ENCODE results near the gene TRRAP.

Gene TRRAP

DNA sequence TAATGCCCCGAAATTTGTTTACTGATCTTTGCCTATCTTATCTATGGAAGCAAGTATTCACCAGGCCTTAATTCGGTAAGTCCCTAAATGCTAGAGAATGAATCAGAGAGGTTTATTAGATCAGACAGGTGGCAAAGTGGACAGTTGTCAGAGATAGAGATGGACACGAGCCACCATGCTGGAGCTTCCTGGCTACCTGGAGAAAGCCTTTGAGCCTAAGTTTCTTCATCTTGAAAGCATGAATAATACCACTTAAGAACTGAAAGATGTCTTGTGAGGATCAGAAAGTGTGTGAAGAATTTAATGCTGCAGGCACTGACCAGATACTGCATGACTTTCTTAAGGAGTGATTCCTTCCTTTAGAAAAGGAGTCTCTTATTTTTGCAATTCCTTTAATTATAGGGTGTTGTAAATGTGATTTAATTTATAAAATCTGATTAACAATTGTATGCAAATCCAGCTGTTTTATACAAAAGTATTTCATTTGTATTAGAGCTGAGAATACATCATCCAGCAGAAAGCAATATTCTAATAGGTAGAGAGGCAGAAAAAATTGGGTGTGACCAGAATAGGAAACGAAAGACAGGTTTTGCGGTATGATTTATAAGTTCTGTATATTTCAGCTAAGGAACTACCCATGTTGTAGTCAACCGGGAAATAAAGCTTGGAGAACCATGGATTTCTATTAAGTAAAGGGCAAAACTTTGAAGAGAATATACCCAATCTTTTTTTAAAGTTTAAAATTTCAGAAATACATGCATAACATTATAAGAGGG is 182.9 kb downstream of the TRRAP start:
- no peak for DNase-seq (ENCODE audit: low spot score)

All from Ammon's horn (tissue), 1 donor.